Fibroblast of mammary gland (primary cell): ENCODE results near the gene PCDHA1.
A peak's percentile ranks its signal among the peaks of the same experiment; 100 is the strongest.

Source experiments
- DNase-seq: peaks from one replicate; pipeline ENCODE4 v3.0.0-alpha.2; 2010; ENCODE audit warnings: low read depth
- H3K4me3 ChIP-seq: 2 replicates; pipeline ENCODE4 v1.5.1; 2011; ENCODE audit warnings: low read depth, mild to moderate bottlenecking, low read length, moderate library complexity; ENCODE audit not compliant: control insufficient read depth
- TF ChIP-seq, protein P1 (sequence below): conservative IDR thresholded peaks from 2 replicates; pipeline ENCODE4 v1.5.1; 2011; ENCODE audit warnings: low read depth, low read length, inconsistent platforms; ENCODE audit not compliant: control insufficient read depth, insufficient read depth

The PCDHA1 gene

GRCh38 chr5:140988608-140989007, 202.7 kb downstream of the PCDHA1 start:
- DNase-seq, result no peak
- TF ChIP-seq, protein P1, sequence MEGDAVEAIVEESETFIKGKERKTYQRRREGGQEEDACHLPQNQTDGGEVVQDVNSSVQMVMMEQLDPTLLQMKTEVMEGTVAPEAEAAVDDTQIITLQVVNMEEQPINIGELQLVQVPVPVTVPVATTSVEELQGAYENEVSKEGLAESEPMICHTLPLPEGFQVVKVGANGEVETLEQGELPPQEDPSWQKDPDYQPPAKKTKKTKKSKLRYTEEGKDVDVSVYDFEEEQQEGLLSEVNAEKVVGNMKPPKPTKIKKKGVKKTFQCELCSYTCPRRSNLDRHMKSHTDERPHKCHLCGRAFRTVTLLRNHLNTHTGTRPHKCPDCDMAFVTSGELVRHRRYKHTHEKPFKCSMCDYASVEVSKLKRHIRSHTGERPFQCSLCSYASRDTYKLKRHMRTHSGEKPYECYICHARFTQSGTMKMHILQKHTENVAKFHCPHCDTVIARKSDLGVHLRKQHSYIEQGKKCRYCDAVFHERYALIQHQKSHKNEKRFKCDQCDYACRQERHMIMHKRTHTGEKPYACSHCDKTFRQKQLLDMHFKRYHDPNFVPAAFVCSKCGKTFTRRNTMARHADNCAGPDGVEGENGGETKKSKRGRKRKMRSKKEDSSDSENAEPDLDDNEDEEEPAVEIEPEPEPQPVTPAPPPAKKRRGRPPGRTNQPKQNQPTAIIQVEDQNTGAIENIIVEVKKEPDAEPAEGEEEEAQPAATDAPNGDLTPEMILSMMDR, result no peak
- no peak overlapping the region for H3K4me3 ChIP-seq

- TF ChIP-seq, protein P1, result no peak
- no peak overlapping the region for H3K4me3 ChIP-seq
- no peak for DNase-seq
Measured at GRCh38 chr5:140989254-140990020, 203.5 kb downstream of the PCDHA1 start.

GRCh38 chr5:140992828-140993227, 206.9 kb downstream of the PCDHA1 start:
- no peak for DNase-seq
- H3K4me3 ChIP-seq, result no peak overlapping the region
- TF ChIP-seq, protein P1, result no peak

DNA sequence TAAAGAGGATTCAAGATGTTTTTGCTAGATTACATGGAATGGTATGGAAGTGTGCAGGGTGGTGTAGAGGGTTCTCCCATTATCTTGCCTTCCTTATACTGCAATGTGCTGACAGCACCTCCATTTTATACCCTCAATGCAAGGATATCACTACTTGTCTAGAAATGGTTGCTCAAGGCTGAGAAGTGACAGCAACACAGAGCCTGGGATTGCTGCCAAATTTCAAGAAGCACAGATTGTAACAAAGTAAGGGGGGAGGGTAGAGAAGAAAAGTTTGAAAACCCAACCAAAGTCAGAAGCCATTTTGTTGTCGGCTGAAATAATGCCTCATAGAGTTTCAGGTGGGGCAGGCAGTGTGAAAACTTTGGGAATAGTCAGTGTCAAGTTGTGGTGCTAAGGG, 210.1 kb downstream of the PCDHA1 start:
- DNase-seq, result no peak
- H3K4me3 ChIP-seq, result no peak overlapping the region
- TF ChIP-seq, protein P1, result no peak

GRCh38 chr5:140998921-140999410, 213.0 kb downstream of the PCDHA1 start:
- no peak overlapping the region for H3K4me3 ChIP-seq
- TF ChIP-seq, protein P1, result no peak
- DNase-seq, result no peak

DNA sequence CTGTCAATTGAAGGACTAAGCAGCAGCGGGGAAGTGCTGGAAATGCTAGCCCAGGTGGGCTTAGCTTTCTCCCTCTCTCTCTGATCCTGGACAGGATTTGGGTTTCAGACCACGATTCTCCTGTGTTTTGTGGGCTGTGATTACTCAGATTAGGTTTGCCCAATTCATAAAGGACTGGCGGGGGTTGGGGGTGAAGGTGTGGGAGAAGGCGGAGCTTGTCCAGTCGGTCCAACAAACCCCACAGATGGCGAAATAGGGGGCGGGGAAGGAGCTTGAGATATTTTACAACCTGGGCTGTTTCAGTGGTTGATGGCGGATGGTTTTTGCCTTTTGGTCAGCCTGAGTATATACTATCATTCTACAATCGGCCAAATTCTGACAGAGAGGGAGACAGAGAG, 215.5 kb downstream of the PCDHA1 start:
- TF ChIP-seq, protein P1, result no peak
- no peak for DNase-seq
- H3K4me3 ChIP-seq, result peak overlapping the region; percentile 17
